ENCODE measurements around the gene RPRD1B. TPM values are rescaled to one million over a fixed set of nuclear protein-coding genes. Genes with fewer than 3 reads are reported as not detected.

RPRD1B gene
- total and polyA plus RNA-seq, 2 of the 8 experiments (the other 6 are each of a cell fraction or from before 2014, with no cell fraction given): 10.3 to 20.9 TPM

GRCh38 chr20:38128691-38129090 lies 95.1 kb downstream of the RPRD1B start:
- WGBS, 2 experiments (ENCODE audit: extremely low coverage in 1 of 2, insufficient coverage in 1 of 2, insufficient read length in 1 of 2, insufficient replicate concordance in 2 of 2, low coverage in 1 of 2, low lambda C conversion rate in 2 of 2, missing lambda C conversion rate in 1 of 2): 81% methylated on average over 2 of the region's 2 CpGs; no CpG with 5 or more reads in 1 of the 2 experiments
- CTCF ChIA-PET (ENCODE audit: partially characterized antibody): interaction anchor here (0.6 to 3.3 kb wide), 6 partner anchors 10 to 93 kb away, joined by 3 to 16 read pairs (median 4); no protein-coding TSS in a partner anchor
- H3K4me1 ChIP-seq (replicated peaks in 1 of 4; ENCODE audit: control insufficient read depth in 3 of 4, insufficient read depth in 4 of 4, low read length in 3 of 4): no peaks in the 10 kb centered on the region; a peak in 1 of 7 replicates

More at GRCh38 chr20:38128691-38129090, 95.1 kb downstream of the RPRD1B start:
- no peaks in the 10 kb centered on the region for H3K23me2 ChIP-seq (ENCODE audit: low read depth, low read length)
- TF ChIP-seq RFX5 (IDR thresholded peaks at IDR 0.05; ENCODE audit: borderline replicate concordance, low read depth, low read length) (no peak), HDAC6 (IDR thresholded peaks at IDR 0.05; ENCODE audit: low read depth, low read length) (no peak)
- no peaks in the 10 kb centered on the region for H3K36me3 ChIP-seq (ENCODE audit: control insufficient read depth in 2 of 4, insufficient read depth in 4 of 4, low read length in 3 of 4)
- H3K4me3 ChIP-seq (ENCODE audit: extremely low read depth in 1 of 4, insufficient read depth in 2 of 4, low read depth in 3 of 4, low read length in 4 of 4): no peak overlapping the region
- H2BK20ac ChIP-seq (ENCODE audit: low read length): no peak overlapping the region
- H2AK5ac ChIP-seq (ENCODE audit: low read depth, low read length): no peak overlapping the region
- no peak overlapping the region for H3K23ac ChIP-seq (ENCODE audit: insufficient read length)
- H2BK5ac ChIP-seq (ENCODE audit: low read depth, low read length): no peak overlapping the region
- no peak overlapping the region for H2BK120ac ChIP-seq (replicated peaks; ENCODE audit: low read depth, low read length)
- H3K9me3 ChIP-seq (ENCODE audit: insufficient read depth in 2 of 2, low read depth in 1 of 2, low read length in 1 of 2): no peaks in the 10 kb centered on the region
- H4K20me1 ChIP-seq (replicated peaks in 1 of 2; ENCODE audit: control insufficient read depth in 1 of 2, insufficient read depth in 2 of 2, low read length in 2 of 2): no peaks in the 10 kb centered on the region
- no peak overlapping the region for H3K14ac ChIP-seq (ENCODE audit: insufficient read length)
- DNase-seq (ENCODE audit: low read depth in 1 of 2, low spot score in 2 of 2) (no peak), FAIRE-seq (no peak)
- H3K4ac ChIP-seq (replicated peaks; ENCODE audit: insufficient read length, low read depth, low read length): no peak overlapping the region
- H2BK12ac ChIP-seq (ENCODE audit: low read depth, low read length): no peak overlapping the region
- H3K27me3 ChIP-seq (replicated peaks in 1 of 4; ENCODE audit: control insufficient read depth in 3 of 4, extremely low read depth in 1 of 4, insufficient read depth in 3 of 4, low read length in 3 of 4): no peaks in the 10 kb centered on the region
- no peak overlapping the region for H3K4me2 ChIP-seq (ENCODE audit: insufficient read depth in 1 of 2, low read depth in 2 of 2, low read length in 2 of 2)
- no peak overlapping the region for H3K56ac ChIP-seq (replicated peaks; ENCODE audit: insufficient read length, low read depth, low read length)
- no peak overlapping the region for H3K18ac ChIP-seq (ENCODE audit: extremely low read depth, low read length)
- POLR2A ChIA-PET (ENCODE audit: partially characterized antibody): no interaction called here
- no peak overlapping the region for H2AFZ ChIP-seq (ENCODE audit: low read length)
- H2BK15ac ChIP-seq (ENCODE audit: low read length): no peak overlapping the region
- no peak overlapping the region for H3K9ac ChIP-seq (replicated peaks in 1 of 4; ENCODE audit: extremely low read depth in 1 of 4, low read depth in 3 of 4, low read length in 3 of 4)
- H4K5ac ChIP-seq (ENCODE audit: insufficient read length, low read depth, low read length): no peak overlapping the region
- no peaks in the 10 kb centered on the region for H3K79me1 ChIP-seq (ENCODE audit: low read depth, low read length)
- H3K79me2 ChIP-seq (ENCODE audit: control insufficient read depth in 1 of 2, insufficient read depth in 2 of 2, low read length in 2 of 2): no peaks in the 10 kb centered on the region
- H3K27ac ChIP-seq (ENCODE audit: low read depth, low read length): no peak overlapping the region
- H4K91ac ChIP-seq (replicated peaks; ENCODE audit: insufficient read length, low read length): no peak overlapping the region
- no peak overlapping the region for H4K8ac ChIP-seq (ENCODE audit: extremely low read depth, insufficient read depth, low read length)
